Ishikawa (cell line): ENCODE results near the gene FGF14.

ENCODE experiments used
- CEBPB ChIP-seq: IDR thresholded peaks from 2 replicates; pipeline ENCODE4 v1.6.1; 2012
- CREB1 ChIP-seq: IDR thresholded peaks from 2 replicates; pipeline ENCODE4 v1.6.1; 2012; ENCODE audit warnings: low read depth
- EGR1 ChIP-seq: IDR thresholded peaks from 2 replicates; pipeline ENCODE4 v1.6.1; 2012
- EP300 ChIP-seq: IDR thresholded peaks from 2 replicates; pipeline ENCODE4 v1.6.1; 2012; ENCODE audit warnings: borderline replicate concordance
- FOXM1 ChIP-seq: IDR thresholded peaks from 2 replicates; pipeline ENCODE4 v1.6.1; 2012; ENCODE audit warnings: low read depth, borderline replicate concordance
- MAX ChIP-seq: IDR thresholded peaks from 2 replicates; pipeline ENCODE4 v1.6.1; 2012
- NFIC ChIP-seq: IDR thresholded peaks from 2 replicates; pipeline ENCODE4 v1.6.1; 2012
- RAD21 ChIP-seq: IDR thresholded peaks from 2 replicates; pipeline ENCODE4 v1.6.1; 2012; ENCODE audit warnings: low read depth
- REST ChIP-seq: IDR thresholded peaks from 2 replicates; pipeline ENCODE4 v1.6.1; 2012; ENCODE audit warnings: low read depth, mild to moderate bottlenecking
- TAF1 ChIP-seq: IDR thresholded peaks from 2 replicates; pipeline ENCODE4 v1.6.1; 2012; ENCODE audit warnings: low read depth, mild to moderate bottlenecking
- TCF12 ChIP-seq: IDR thresholded peaks from 2 replicates; pipeline ENCODE4 v1.6.1; 2012; ENCODE audit warnings: low read depth
- TEAD4 ChIP-seq: IDR thresholded peaks from 2 replicates; pipeline ENCODE4 v1.6.1; 2012
- YY1 ChIP-seq: IDR thresholded peaks from 2 replicates; pipeline ENCODE4 v1.6.1; 2012; ENCODE audit warnings: low read depth
- ZBTB7A ChIP-seq: IDR thresholded peaks from 2 replicates; pipeline ENCODE4 v1.6.1; 2012; ENCODE audit warnings: low read depth
- TF ChIP-seq, protein P1 (sequence below): IDR thresholded peaks from 2 replicates; pipeline ENCODE4 v1.6.1; 2012

The FGF14 gene

GRCh38 chr13:102033386-102033785 lies 368.5 kb downstream of the FGF14 start:
- no peak for TF ChIP-seq NFIC
- TF ChIP-seq TAF1: no peak
- no peak for TF ChIP-seq EGR1
- no peak for TF ChIP-seq MAX
- TF ChIP-seq TEAD4: no peak
- TF ChIP-seq TCF12: no peak
- TF ChIP-seq CEBPB: no peak
- no peak for TF ChIP-seq CREB1
- TF ChIP-seq, protein P1, sequence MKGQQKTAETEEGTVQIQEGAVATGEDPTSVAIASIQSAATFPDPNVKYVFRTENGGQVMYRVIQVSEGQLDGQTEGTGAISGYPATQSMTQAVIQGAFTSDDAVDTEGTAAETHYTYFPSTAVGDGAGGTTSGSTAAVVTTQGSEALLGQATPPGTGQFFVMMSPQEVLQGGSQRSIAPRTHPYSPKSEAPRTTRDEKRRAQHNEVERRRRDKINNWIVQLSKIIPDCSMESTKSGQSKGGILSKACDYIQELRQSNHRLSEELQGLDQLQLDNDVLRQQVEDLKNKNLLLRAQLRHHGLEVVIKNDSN: no peak
- no peak for TF ChIP-seq RAD21
- no peak for TF ChIP-seq FOXM1
- TF ChIP-seq YY1: no peak
- TF ChIP-seq ZBTB7A: no peak
- TF ChIP-seq EP300: no peak
- no peak for TF ChIP-seq REST

DNA sequence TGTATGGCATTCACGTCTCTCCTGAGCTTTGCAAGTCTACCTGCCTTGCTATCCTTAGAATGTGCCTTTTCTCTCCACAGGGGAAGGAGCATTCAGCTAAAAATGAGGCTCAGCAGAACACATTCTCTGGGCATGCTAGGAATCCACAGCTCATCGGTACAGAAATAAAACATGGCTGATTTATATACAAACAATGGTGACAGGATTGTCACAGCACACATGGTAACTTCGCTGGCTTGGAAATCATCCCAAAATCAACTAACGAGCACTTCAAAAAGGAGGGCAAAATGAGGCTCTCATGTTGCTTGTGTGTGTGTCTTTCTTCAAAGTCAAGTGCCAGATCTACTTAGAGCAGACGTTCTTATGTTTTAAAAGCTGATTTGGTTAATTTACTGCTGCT lies 373.0 kb downstream of the FGF14 start:
- TF ChIP-seq TAF1: no peak
- TF ChIP-seq REST: no peak
- no peak for TF ChIP-seq ZBTB7A
- TF ChIP-seq EGR1: no peak
- TF ChIP-seq CEBPB: no peak
- TF ChIP-seq TCF12: no peak
- TF ChIP-seq TEAD4: no peak
- TF ChIP-seq RAD21: no peak
- TF ChIP-seq YY1: no peak
- no peak for TF ChIP-seq CREB1
- TF ChIP-seq NFIC: no peak
- TF ChIP-seq EP300: no peak

DNA sequence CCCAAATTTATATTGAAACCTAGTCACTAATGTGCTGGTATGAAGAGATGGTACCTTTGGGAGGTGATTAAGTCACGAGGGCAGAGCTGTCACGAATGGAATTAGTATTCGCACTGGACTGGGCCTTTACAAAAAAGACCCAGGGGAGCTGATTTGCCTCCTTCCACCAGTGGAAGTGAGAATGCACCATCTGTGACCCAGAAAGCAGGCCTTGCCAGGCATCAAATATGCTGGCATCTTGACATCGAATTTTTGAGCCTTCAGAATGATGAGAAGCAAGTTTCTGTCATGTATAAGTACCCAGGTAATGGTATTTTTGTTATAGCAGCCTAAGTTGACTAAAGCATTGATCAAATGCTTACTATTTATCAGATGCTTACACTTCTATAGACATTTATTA lies 373.6 kb downstream of the FGF14 start:
- TF ChIP-seq TCF12: no peak
- TF ChIP-seq REST: no peak
- TF ChIP-seq CEBPB: no peak
- no peak for TF ChIP-seq NFIC

DNA sequence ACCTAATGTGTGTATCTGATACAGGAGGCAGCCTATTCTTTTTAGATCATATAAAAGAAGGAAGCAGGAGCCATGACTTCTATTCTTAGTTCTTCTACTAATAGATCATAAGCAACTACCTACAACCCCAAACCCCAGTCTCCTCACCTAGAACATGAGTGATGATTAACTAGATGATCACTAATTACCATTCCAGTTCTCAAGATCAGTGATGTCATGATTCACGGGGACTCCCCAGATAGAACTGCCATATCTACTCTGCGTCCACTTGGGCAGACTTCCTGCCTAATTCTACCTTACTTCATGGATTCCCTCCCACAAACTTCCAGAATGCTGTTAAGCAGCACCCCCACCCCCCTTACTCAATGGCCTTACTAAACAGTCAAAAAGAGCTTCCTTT lies 380.1 kb downstream of the FGF14 start:
- TF ChIP-seq RAD21 (no peak), TAF1 (no peak), NFIC (no peak), MAX (no peak)

- TF ChIP-seq YY1 (no peak), ZBTB7A (no peak), TEAD4 (no peak)
These were observed 381.1 kb downstream of the FGF14 start for GRCh38 chr13:102020611-102021216.

DNA sequence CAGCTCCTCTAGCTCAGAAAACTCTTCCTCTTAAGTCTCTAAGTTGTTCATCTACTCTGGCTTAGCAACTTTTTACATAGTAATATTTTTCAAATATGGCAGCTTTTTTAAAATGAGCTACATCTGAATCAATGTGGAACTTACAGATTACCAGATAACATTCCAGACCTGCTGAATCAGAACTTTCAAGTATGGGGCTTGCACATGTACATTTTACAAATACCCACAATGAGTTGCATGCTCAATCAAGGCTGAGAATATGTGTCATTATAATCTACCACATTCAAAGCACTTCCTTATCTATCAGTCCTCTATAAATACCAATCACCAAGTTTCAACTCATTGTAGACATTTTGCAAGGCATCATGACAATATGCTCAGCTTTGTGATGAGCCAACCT lies 383.1 kb downstream of the FGF14 start:
- TF ChIP-seq, protein P1: no peak
- TF ChIP-seq EP300 (no peak), REST (no peak), EGR1 (no peak), TEAD4 (no peak), TAF1 (no peak), FOXM1 (no peak), RAD21 (no peak), CEBPB (no peak), ZBTB7A (no peak), NFIC (no peak), MAX (no peak), TCF12 (no peak), CREB1 (no peak), YY1 (no peak)
